Measurements from ENCODE around the gene LEMD2. TPM values are rescaled to one million over a fixed set of nuclear protein-coding genes. Genes with fewer than 3 reads are reported as not detected.

Gene LEMD2
- polyA plus RNA-seq, 4 donors = 48.1 to 53.0 (median 52.1) TPM

- no peak within 1 kb of the TSS for H3K4me3 ChIP-seq (ENCODE audit: low read depth in 1 of 3, low read length in 3 of 3)
- no peak for FAIRE-seq
- no peak for DNase-seq
- no peaks in the 10 kb centered on the region for H3K9me3 ChIP-seq (ENCODE audit: control insufficient read depth in 2 of 2, insufficient read depth in 1 of 2, low read depth in 1 of 2, low read length in 1 of 2)
- peaks cover 0 to 18% (median 0%) of the 10 kb centered on the region in 3 donors for H3K27me3 ChIP-seq (ENCODE audit: control insufficient read depth in 3 of 3, insufficient read depth in 3 of 3, low read length in 3 of 3)
- no peak within 1 kb of the TSS for H3K27ac ChIP-seq (ENCODE audit: low read depth in 1 of 3, low read length in 2 of 3)
- peaks cover 0 to 11% (median 0%) of the 10 kb centered on the region in 3 donors for H3K4me1 ChIP-seq (ENCODE audit: control insufficient read depth in 3 of 3, insufficient read depth in 2 of 3, low read depth in 1 of 3, low read length in 2 of 3)
- no peaks in the 10 kb centered on the region for H3K36me3 ChIP-seq (ENCODE audit: control insufficient read depth in 3 of 3, insufficient read depth in 2 of 3, low read depth in 1 of 3, low read length in 3 of 3)
- 77 to 80% (median 78%) methylated on average over 14 of the region's 14 CpGs for WGBS, 3 donors
Measured at GRCh38 chr6:33803571-33804053, 14.7 kb upstream of the LEMD2 start, which contains the start of gene MLN. Gene MLN (minus strand): TSS chr6:33804003. CDS start chr6:33801163, 2,840 bp downstream.

DNA sequence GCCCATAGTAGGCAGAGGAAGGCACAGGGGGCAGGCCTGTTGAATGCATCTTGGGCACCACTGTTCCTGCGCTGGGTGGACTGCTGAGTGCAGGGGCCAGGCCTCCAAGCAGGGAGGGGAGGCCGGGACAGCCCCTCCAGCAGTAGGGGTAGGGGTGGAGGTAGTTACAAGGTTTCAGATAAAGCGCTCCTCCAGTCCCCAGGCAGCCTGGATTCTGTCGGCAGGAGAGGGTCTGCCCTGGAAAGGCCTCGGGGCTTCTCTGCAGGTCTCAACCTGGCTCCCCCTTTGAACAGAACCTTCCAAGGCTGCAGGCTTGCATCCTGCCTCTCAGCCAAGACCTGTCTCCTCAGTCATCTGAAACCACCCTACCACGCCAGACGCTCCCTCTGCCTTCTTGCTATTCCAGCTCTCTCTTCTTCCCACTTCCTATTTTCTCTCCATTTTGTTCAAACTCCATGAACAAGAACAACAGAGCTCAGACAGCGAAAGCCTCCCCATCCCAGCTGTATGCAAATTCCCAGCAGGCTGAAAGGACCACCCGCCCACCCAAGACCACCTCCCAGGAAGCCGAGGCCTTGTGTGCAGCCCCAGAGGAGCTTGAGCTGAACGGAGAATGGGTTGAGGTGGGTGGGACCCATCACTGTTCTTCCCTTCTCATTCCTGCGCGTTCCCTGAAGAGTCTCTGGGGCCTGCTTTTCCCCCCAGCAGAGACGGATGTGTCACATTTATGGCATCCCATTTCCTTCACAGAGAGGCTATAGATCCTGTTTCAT lies 13.4 kb upstream of the LEMD2 start:
- H3K27me3 ChIP-seq (ENCODE audit: control insufficient read depth in 3 of 3, insufficient read depth in 3 of 3, low read length in 3 of 3) = peaks cover 0 to 8% (median 0%) of the 10 kb centered on the region in 3 donors
- H3K4me3 ChIP-seq (ENCODE audit: low read depth in 1 of 3, low read length in 3 of 3) = no peak overlapping the region
- H3K27ac ChIP-seq (ENCODE audit: low read depth in 1 of 3, low read length in 2 of 3) = no peak overlapping the region
- peaks cover 0 to 11% (median 0%) of the 10 kb centered on the region in 3 donors for H3K4me1 ChIP-seq (ENCODE audit: control insufficient read depth in 3 of 3, insufficient read depth in 2 of 3, low read depth in 1 of 3, low read length in 2 of 3)
- 77 to 87% (median 80%) methylated on average over 13 to 14 of the region's 14 CpGs for WGBS, 3 donors
- no peaks in the 10 kb centered on the region for H3K36me3 ChIP-seq (ENCODE audit: control insufficient read depth in 3 of 3, insufficient read depth in 2 of 3, low read depth in 1 of 3, low read length in 3 of 3)
- DNase-seq (no peak), FAIRE-seq (no peak)
- H3K9me3 ChIP-seq (ENCODE audit: control insufficient read depth in 2 of 2, insufficient read depth in 1 of 2, low read depth in 1 of 2, low read length in 1 of 2) = no peaks in the 10 kb centered on the region

DNA sequence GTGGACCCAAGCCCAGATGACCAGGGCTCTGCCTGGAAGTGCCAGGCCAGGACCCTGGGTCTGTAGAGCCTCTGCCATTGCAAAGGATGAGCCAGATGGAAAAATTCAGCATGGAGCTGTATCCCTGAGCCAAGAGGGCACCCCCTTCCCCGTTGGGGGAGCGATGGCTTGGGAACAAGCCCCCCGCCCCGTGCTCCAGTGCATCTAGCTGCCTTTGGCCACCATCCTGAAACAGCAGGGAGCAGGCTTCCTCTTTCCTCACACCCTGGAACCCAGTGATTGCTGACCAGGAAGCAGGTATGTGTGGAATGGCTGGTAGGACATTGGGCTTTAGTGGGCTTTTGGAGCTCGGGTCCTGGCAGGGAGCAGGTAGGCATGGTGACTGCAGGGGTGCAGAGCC lies 12.7 kb upstream of the LEMD2 start:
- H3K27me3 ChIP-seq (ENCODE audit: control insufficient read depth in 3 of 3, insufficient read depth in 3 of 3, low read length in 3 of 3) = peaks cover 0 to 3% (median 0%) of the 10 kb centered on the region in 3 donors

GRCh38 chr6:33800248-33800969 lies 11.5 kb upstream of the LEMD2 start:
- no peak for FAIRE-seq

More for the DNA sequence above, 12.7 kb upstream of the LEMD2 start:
- DNase-seq (no peak), FAIRE-seq (no peak)
- H3K4me1 ChIP-seq (ENCODE audit: control insufficient read depth in 3 of 3, insufficient read depth in 2 of 3, low read depth in 1 of 3, low read length in 2 of 3) = peaks cover 0 to 11% (median 0%) of the 10 kb centered on the region in 3 donors
- no peaks in the 10 kb centered on the region for H3K9me3 ChIP-seq (ENCODE audit: control insufficient read depth in 2 of 2, insufficient read depth in 1 of 2, low read depth in 1 of 2, low read length in 1 of 2)
- WGBS, 3 donors = 83 to 84% (median 84%) methylated on average over 5 of the region's 5 CpGs
- no peak overlapping the region for H3K4me3 ChIP-seq (ENCODE audit: low read depth in 1 of 3, low read length in 3 of 3)
- H3K27ac ChIP-seq (ENCODE audit: low read depth in 1 of 3, low read length in 2 of 3) = no peak overlapping the region
- H3K36me3 ChIP-seq (ENCODE audit: control insufficient read depth in 3 of 3, insufficient read depth in 2 of 3, low read depth in 1 of 3, low read length in 3 of 3) = no peaks in the 10 kb centered on the region

GRCh38 chr6:33799454-33800113 lies 10.7 kb upstream of the LEMD2 start:
- WGBS, 3 donors = 51 to 67% (median 63%) methylated on average over 4 of the region's 4 CpGs
- no peak for FAIRE-seq

More at GRCh38 chr6:33800248-33800969, 11.5 kb upstream of the LEMD2 start:
- 78 to 86% (median 85%) methylated on average over 13 of the region's 13 CpGs for WGBS, 3 donors
- H3K27me3 ChIP-seq (ENCODE audit: control insufficient read depth in 3 of 3, insufficient read depth in 3 of 3, low read length in 3 of 3) = peaks cover 0 to 3% (median 0%) of the 10 kb centered on the region in 3 donors
- no peaks in the 10 kb centered on the region for H3K9me3 ChIP-seq (ENCODE audit: control insufficient read depth in 2 of 2, insufficient read depth in 1 of 2, low read depth in 1 of 2, low read length in 1 of 2)
- H3K36me3 ChIP-seq (ENCODE audit: control insufficient read depth in 3 of 3, insufficient read depth in 2 of 3, low read depth in 1 of 3, low read length in 3 of 3) = no peaks in the 10 kb centered on the region
- no peak overlapping the region for H3K4me3 ChIP-seq (ENCODE audit: low read depth in 1 of 3, low read length in 3 of 3)
- no peak overlapping the region for H3K27ac ChIP-seq (ENCODE audit: low read depth in 1 of 3, low read length in 2 of 3)
- no peak for DNase-seq
- H3K4me1 ChIP-seq (ENCODE audit: control insufficient read depth in 3 of 3, insufficient read depth in 2 of 3, low read depth in 1 of 3, low read length in 2 of 3) = peaks cover 0 to 14% (median 0%) of the 10 kb centered on the region in 3 donors

DNA sequence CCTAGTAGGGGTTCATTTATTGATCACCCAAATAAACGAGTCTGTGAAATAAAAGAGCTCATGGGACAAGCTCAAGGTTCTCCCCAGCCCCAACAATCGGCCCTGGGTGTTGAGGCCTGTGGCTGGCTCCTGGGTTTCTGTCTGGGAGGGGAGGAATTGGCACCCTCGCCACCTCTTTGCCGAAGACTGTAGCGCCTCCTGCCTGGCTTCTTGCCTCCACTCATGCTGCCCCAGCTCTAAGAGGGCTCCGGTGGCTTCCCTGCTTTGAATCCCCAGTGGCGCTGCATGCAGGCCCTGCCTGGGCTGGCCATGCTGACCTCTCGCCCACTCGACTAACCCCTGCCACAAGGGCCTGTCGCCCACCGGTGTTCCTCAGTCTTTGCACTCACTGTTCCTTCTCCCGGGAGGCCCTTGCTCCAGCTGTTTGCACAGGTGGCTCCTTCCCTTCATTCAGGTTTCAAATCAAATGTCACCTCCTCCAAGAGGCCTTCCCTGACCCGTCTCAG lies 9.5 kb upstream of the LEMD2 start:
- H3K27me3 ChIP-seq (ENCODE audit: control insufficient read depth in 3 of 3, insufficient read depth in 3 of 3, low read length in 3 of 3) = peaks cover 0 to 3% (median 0%) of the 10 kb centered on the region in 3 donors
- no peak overlapping the region for H3K27ac ChIP-seq (ENCODE audit: low read depth in 1 of 3, low read length in 2 of 3)
- H3K36me3 ChIP-seq (ENCODE audit: control insufficient read depth in 3 of 3, insufficient read depth in 2 of 3, low read depth in 1 of 3, low read length in 3 of 3) = no peaks in the 10 kb centered on the region
- peaks cover 0 to 17% (median 6%) of the 10 kb centered on the region in 3 donors for H3K4me1 ChIP-seq (ENCODE audit: control insufficient read depth in 3 of 3, insufficient read depth in 2 of 3, low read depth in 1 of 3, low read length in 2 of 3)
- no peak overlapping the region for H3K4me3 ChIP-seq (ENCODE audit: low read depth in 1 of 3, low read length in 3 of 3)
- FAIRE-seq (no peak), DNase-seq (no peak)
- no peaks in the 10 kb centered on the region for H3K9me3 ChIP-seq (ENCODE audit: control insufficient read depth in 2 of 2, insufficient read depth in 1 of 2, low read depth in 1 of 2, low read length in 1 of 2)
- whole genome bisulfite sequencing, 3 donors = 80 to 81% (median 81%) methylated on average over 13 of the region's 13 CpGs

More at GRCh38 chr6:33799454-33800113, 10.7 kb upstream of the LEMD2 start:
- Histone ChIP-seq H3K27me3 (ENCODE audit: control insufficient read depth in 3 of 3, insufficient read depth in 3 of 3, low read length in 3 of 3) (peaks cover 0 to 3% (median 0%) of the 10 kb centered on the region in 3 donors), H3K4me1 (ENCODE audit: control insufficient read depth in 3 of 3, insufficient read depth in 2 of 3, low read depth in 1 of 3, low read length in 2 of 3) (peaks cover 0 to 22% (median 2%) of the 10 kb centered on the region in 3 donors), H3K9me3 (ENCODE audit: control insufficient read depth in 2 of 2, insufficient read depth in 1 of 2, low read depth in 1 of 2, low read length in 1 of 2) (no peaks in the 10 kb centered on the region), H3K36me3 (ENCODE audit: control insufficient read depth in 3 of 3, insufficient read depth in 2 of 3, low read depth in 1 of 3, low read length in 3 of 3) (no peaks in the 10 kb centered on the region), H3K27ac (ENCODE audit: low read depth in 1 of 3, low read length in 2 of 3) (no peak overlapping the region), H3K4me3 (ENCODE audit: low read depth in 1 of 3, low read length in 3 of 3) (no peak overlapping the region)
- DNase-seq = no peak

GRCh38 chr6:33797626-33798342 lies 8.9 kb upstream of the LEMD2 start:
- WGBS, 3 donors = 70 to 87% (median 73%) methylated on average over 10 of the region's 10 CpGs
- H3K27ac ChIP-seq (ENCODE audit: low read depth in 1 of 3, low read length in 2 of 3) = no peak overlapping the region
- H3K27me3 ChIP-seq (ENCODE audit: control insufficient read depth in 3 of 3, insufficient read depth in 3 of 3, low read length in 3 of 3) = peaks cover 0 to 3% (median 0%) of the 10 kb centered on the region in 3 donors
- H3K4me3 ChIP-seq (ENCODE audit: low read depth in 1 of 3, low read length in 3 of 3) = no peak overlapping the region
- H3K4me1 ChIP-seq (ENCODE audit: control insufficient read depth in 3 of 3, insufficient read depth in 2 of 3, low read depth in 1 of 3, low read length in 2 of 3) = peaks cover 0 to 17% (median 6%) of the 10 kb centered on the region in 3 donors
- DNase-seq (no peak), FAIRE-seq (no peak)
- no peaks in the 10 kb centered on the region for H3K36me3 ChIP-seq (ENCODE audit: control insufficient read depth in 3 of 3, insufficient read depth in 2 of 3, low read depth in 1 of 3, low read length in 3 of 3)
- H3K9me3 ChIP-seq (ENCODE audit: control insufficient read depth in 2 of 2, insufficient read depth in 1 of 2, low read depth in 1 of 2, low read length in 1 of 2) = no peaks in the 10 kb centered on the region
